Natural killer cell (primary cell): ENCODE results near the gene UBA7. TPM values are rescaled to one million over a fixed set of nuclear protein-coding genes. Genes with fewer than 3 reads are reported as not detected.

ENCODE experiments used
- ATAC-seq, 3 donors: fragments of 150-1000 bp in 2 of 3; fragments of 200-7000 bp in 1 of 3; cut with Tn5 transposase; 1 replicate in 1 of 3; 2 replicates in 2 of 3; pipeline ENCODE4 v1.10.0; 2021; ENCODE audit warnings: mild to moderate bottlenecking in 2 of 3, moderate library complexity in 2 of 3
- DNase-seq, 2 donors: peaks; one replicate each; pipeline versions ENCODE4 v3.0.0 to v3.0.0-alpha.2; 2013 to 2021; ENCODE audit warnings: mixed read lengths in 1 of 2
- H3K27ac ChIP-seq: one replicate; pipeline ENCODE4 v1.5.1; 2013; ENCODE audit warnings: mild to moderate bottlenecking, low read length
- H3K27me3 ChIP-seq: one replicate; pipeline ENCODE4 v1.6.1; 2013; ENCODE audit warnings: low read length; ENCODE audit not compliant: control insufficient read depth, insufficient read depth
- H3K36me3 ChIP-seq: one replicate; pipeline ENCODE4 v1.6.1; 2013; ENCODE audit warnings: low read length; ENCODE audit not compliant: control insufficient read depth, insufficient read depth
- H3K4me1 ChIP-seq: one replicate; pipeline ENCODE4 v1.6.1; 2013; ENCODE audit warnings: low read length; ENCODE audit not compliant: control insufficient read depth, insufficient read depth
- H3K4me3 ChIP-seq: one replicate; pipeline ENCODE4 v1.5.1; 2013; ENCODE audit warnings: low read length
- H3K9me3 ChIP-seq: one replicate; pipeline ENCODE4 v1.6.1; 2013; ENCODE audit warnings: low read length; ENCODE audit not compliant: control insufficient read depth, insufficient read depth
- H3K27ac Mint-ChIP-seq, 2 donors: one replicate each; pipeline ENCODE4 v1.8.0; 2022; ENCODE audit warnings: mild to moderate bottlenecking in 2 of 2, mixed read lengths in 2 of 2, moderate library complexity in 1 of 2
- H3K27me3 Mint-ChIP-seq, 2 donors: one replicate each; pipeline ENCODE4 v1.8.0; 2022; ENCODE audit warnings: low read depth in 2 of 2, mixed read lengths in 2 of 2
- H3K36me3 Mint-ChIP-seq: one replicate; pipeline ENCODE4 v1.8.0; 2022; ENCODE audit warnings: mixed read lengths
- H3K4me1 Mint-ChIP-seq, 2 donors: one replicate each; pipeline ENCODE4 v1.8.0; 2022; ENCODE audit warnings: mixed read lengths in 2 of 2
- H3K4me3 Mint-ChIP-seq: one replicate; pipeline ENCODE4 v1.8.0; 2022; ENCODE audit warnings: mild to moderate bottlenecking, moderate library complexity, mixed read lengths
- H3K9me3 Mint-ChIP-seq, 2 donors: one replicate each; pipeline ENCODE4 v1.8.0; 2022; ENCODE audit warnings: mixed read lengths in 2 of 2
- WGBS: methylation state at CpG from one replicate; pipeline ENCODE4 v1.1.7; 2013; ENCODE audit warnings: missing lambda C conversion rate; ENCODE audit not compliant: insufficient coverage; 5-methylcytosine and 5-hydroxymethylcytosine counted together
- intact Hi-C: fragments of 100-400 bp; cut with micrococcal nuclease; formaldehyde crosslinking; loops from one replicate; pipeline ENCODE4 v1.14.2; 2022
- total RNA-seq, 4 donors: library from RNA; stranded (reverse); fragments of 120-200 nt in 1 of 4; gene quantifications; one replicate each; pipeline versions ENCODE4 v1.2.3 to v1.2.4, GENCODE V29; 2013 to 2022
- TF ChIP-seq, protein P1 (sequence below): fragments of 200-600 bp; IDR thresholded peaks from one replicate; pipeline ENCODE4 v1.8.0; 2022; ENCODE audit warnings: antibody characterized with exemption

The UBA7 gene
- total RNA-seq, 3 donors from 2014 or later (not counting 1 experiment from before 2014, with no cell fraction given), result 283 to 358 (median 336) TPM

DNA sequence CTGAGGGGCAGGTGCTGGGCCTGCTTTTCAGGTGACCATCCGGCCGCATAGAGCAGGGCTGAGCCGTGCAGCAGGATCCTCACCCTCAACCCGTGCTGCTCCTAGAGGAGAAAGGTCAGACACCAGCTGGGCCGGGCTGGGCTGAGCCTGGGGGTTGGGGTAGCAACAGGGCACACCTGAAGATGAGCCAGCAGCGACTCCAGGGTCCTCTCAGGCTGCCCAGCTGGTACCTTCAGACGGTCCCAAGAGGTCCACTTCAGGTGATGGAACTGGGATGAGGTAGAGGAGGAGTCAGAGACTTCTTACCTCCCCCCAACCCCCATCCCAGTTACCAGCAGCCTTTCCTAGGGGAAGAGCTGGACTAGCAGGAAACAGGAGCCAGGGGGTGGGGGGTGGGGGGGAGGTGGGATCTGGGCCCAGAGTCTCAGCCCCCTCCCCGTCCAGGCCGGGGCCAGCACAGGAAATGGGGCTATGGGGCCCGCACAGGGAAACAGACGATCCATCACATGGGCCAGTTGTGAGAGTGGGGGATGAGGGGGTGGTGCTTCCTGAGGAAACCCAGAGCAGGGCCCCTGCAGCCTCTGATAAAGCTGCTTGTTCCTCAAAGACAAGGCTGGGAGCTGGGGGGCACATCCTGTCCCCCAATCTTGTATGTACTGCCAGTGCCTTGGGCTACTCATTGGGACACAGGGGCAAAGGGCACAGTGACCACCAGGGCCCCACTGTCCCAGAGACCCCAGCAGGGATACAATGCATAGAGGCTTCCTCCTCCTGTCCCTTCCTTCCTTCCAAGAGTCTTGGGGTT is 7.7 kb downstream of the UBA7 start:
- no peaks in the 10 kb centered on the region for H3K9me3 Mint-ChIP-seq
- Histone ChIP-seq H3K4me3 (no peak overlapping the region), H3K36me3 (peaks cover 22% of the 10 kb centered on the region), H3K9me3 (no peaks in the 10 kb centered on the region), H3K27me3 (no peaks in the 10 kb centered on the region), H3K4me1 (peaks cover 56% of the 10 kb centered on the region), H3K27ac (peak overlapping the region; percentile 76)
- WGBS, result 35% methylated on average over 10 of the region's 11 CpGs
- H3K27me3 Mint-ChIP-seq, result peaks cover 12% of the 10 kb centered on the region in 2 donors
- intact Hi-C loops, result no loop called here
- no peaks in the 10 kb centered on the region for H3K36me3 Mint-ChIP-seq
- peak in 1 of 2 donors; percentile 46 for DNase-seq
- peak overlapping the region in 1 of 2 donors; percentile 20 for H3K27ac Mint-ChIP-seq
- no peak overlapping the region for H3K4me3 Mint-ChIP-seq
- peaks cover 16 to 33% of the 10 kb centered on the region in 2 donors for H3K4me1 Mint-ChIP-seq
- TF ChIP-seq, protein P1, sequence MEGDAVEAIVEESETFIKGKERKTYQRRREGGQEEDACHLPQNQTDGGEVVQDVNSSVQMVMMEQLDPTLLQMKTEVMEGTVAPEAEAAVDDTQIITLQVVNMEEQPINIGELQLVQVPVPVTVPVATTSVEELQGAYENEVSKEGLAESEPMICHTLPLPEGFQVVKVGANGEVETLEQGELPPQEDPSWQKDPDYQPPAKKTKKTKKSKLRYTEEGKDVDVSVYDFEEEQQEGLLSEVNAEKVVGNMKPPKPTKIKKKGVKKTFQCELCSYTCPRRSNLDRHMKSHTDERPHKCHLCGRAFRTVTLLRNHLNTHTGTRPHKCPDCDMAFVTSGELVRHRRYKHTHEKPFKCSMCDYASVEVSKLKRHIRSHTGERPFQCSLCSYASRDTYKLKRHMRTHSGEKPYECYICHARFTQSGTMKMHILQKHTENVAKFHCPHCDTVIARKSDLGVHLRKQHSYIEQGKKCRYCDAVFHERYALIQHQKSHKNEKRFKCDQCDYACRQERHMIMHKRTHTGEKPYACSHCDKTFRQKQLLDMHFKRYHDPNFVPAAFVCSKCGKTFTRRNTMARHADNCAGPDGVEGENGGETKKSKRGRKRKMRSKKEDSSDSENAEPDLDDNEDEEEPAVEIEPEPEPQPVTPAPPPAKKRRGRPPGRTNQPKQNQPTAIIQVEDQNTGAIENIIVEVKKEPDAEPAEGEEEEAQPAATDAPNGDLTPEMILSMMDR, result no peak
- ATAC-seq, result no peak

DNA sequence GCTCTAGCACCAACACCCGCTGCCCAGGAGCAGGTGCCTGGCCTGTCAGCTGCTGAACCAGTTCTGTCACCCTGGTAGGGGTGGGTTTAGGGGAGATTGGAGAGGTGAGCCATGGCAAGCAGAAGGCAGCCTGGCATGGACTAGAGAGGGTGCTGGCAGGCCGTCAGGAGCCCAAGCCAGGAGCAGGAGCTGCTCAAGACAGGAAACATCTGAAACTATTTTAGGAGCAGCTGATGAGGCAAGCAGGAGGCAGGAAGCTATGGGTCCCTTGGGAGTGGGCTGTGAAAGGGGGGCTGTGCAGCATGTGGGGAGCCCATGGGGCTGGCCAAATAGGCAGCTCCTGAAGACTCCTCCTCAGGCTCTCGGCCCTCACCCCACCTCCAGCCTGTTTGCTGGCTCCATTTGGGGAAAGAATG is 8.4 kb downstream of the UBA7 start:
- DNase-seq (no peak), ATAC-seq (no peak)
- Histone ChIP-seq H3K27me3 (no peaks in the 10 kb centered on the region), H3K4me3 (no peak overlapping the region), H3K4me1 (peaks cover 56% of the 10 kb centered on the region), H3K9me3 (no peaks in the 10 kb centered on the region), H3K27ac (peak overlapping the region; percentile 76), H3K36me3 (peaks cover 15% of the 10 kb centered on the region)
- no peaks in the 10 kb centered on the region for H3K36me3 Mint-ChIP-seq
- intact Hi-C loops, result no loop called here
- H3K4me1 Mint-ChIP-seq, result peaks cover 13 to 31% of the 10 kb centered on the region in 2 donors
- TF ChIP-seq, protein P1, result no peak
- 46% methylated on average over 2 of the region's 3 CpGs for WGBS
- H3K27ac Mint-ChIP-seq, result peak overlapping the region; percentile 20 to 26
- peak overlapping the region; percentile 61 for H3K4me3 Mint-ChIP-seq
- peaks cover 12 to 14% of the 10 kb centered on the region in 2 donors for H3K27me3 Mint-ChIP-seq
- no peaks in the 10 kb centered on the region for H3K9me3 Mint-ChIP-seq

DNA sequence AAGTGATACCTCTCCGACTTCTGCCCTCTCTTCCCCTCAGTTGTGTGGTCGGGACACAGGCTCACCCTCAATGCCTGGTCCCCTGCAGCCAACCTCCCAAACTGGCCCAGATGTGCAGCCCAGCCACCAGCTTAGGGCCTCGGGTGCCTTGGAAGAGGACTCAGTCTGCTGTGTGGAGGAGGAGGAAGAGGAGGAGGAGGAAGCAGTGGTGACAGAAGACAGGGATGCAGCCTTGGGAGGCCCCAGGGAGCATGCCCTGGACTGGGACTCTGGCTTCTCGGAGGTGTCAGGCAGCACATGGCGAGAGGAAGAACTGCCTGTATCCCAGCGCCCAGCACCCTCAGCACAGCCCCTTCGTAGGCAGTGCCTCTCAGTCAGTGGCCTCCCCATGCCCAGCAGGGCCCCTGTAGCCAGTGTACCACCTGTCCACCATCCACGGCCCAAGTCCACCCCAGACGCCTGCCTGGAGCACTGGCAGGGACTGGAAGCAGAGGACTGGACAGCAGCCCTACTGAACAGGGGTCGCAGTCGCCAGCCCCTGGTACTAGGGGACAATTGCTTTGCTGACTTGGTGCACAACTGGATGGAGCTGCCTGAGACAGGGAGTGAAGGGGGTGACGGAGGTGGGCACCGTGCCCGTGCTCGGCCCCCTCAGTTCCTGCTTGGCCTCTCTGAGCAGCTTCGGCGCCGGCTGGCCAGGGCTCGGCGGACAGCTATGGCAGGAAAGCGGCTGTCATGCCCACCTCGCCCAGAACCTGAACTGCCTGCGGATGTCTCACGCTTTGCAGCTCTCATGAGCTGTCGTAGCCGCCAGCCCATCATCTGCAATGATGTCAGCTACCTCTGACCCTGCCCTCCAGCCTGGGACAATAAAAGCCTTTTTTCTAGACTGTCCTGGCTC is 9.4 kb downstream of the UBA7 start:
- Mint-ChIP-seq H3K27me3 (peaks cover 12 to 14% of the 10 kb centered on the region in 2 donors), H3K4me3 (peak overlapping the region; percentile 91), H3K27ac (peak overlapping the region; percentile 26 to 78), H3K9me3 (no peaks in the 10 kb centered on the region), H3K4me1 (peaks cover 13 to 31% of the 10 kb centered on the region in 2 donors), H3K36me3 (no peaks in the 10 kb centered on the region)
- no peak for DNase-seq
- Histone ChIP-seq H3K4me1 (peaks cover 56% of the 10 kb centered on the region), H3K27me3 (no peaks in the 10 kb centered on the region), H3K36me3 (peaks cover 7% of the 10 kb centered on the region), H3K4me3 (no peak overlapping the region), H3K9me3 (no peaks in the 10 kb centered on the region), H3K27ac (peak overlapping the region; percentile 76)
- WGBS, result 49% methylated on average over 26 of the region's 26 CpGs
- intact Hi-C loops, result loop anchor here (5.0 kb wide), 1 partner anchor 288 kb away; no protein-coding TSS in a partner anchor
- no peak for ATAC-seq
- TF ChIP-seq, protein P1, result no peak
